GM23338 (cell line): Measurements from ENCODE around the gene ANKK1. TPM values are rescaled to one million over a fixed set of nuclear protein-coding genes. Genes with fewer than 3 reads are reported as not detected.

Source experiments
- ATAC-seq: fragments of 200-7000 bp; cut with Tn5 transposase; 3 replicates; pipeline ENCODE4 v1.9.1; 2020
- DNase-seq: peaks from one replicate; pipeline ENCODE4 v3.0.0-alpha.2; 2015; ENCODE audit warnings: low spot score
- H2AFZ ChIP-seq: fragments of 200-600 bp; sonication (generic); 2 replicates; pipeline ENCODE4 v1.8.0; 2016; ENCODE audit warnings: antibody characterized with exemption, mild to moderate bottlenecking, moderate library complexity
- H3F3A ChIP-seq: fragments of 200-600 bp; sonication (generic); replicated peaks from 2 replicates; pipeline ENCODE4 v1.8.0; 2017; ENCODE audit warnings: antibody characterized with exemption, mixed run types, low read depth
- H3K27ac ChIP-seq: fragments of 200-600 bp; sonication (generic); 2 replicates; pipeline ENCODE4 v1.6.1; 2016; ENCODE audit warnings: low read depth
- H3K27me3 ChIP-seq: fragments of 200-600 bp; sonication (generic); 2 replicates; pipeline ENCODE4 v1.8.0; 2016; ENCODE audit warnings: mild to moderate bottlenecking, mixed run types, moderate library complexity; ENCODE audit not compliant: insufficient read depth
- H3K36me3 ChIP-seq: fragments of 200-600 bp; sonication (generic); 2 replicates; pipeline ENCODE4 v1.8.0; 2016; ENCODE audit warnings: mild to moderate bottlenecking; ENCODE audit not compliant: insufficient read depth
- H3K4me1 ChIP-seq: fragments of 200-600 bp; sonication (generic); 2 replicates; pipeline ENCODE4 v1.8.0; 2016; ENCODE audit warnings: mild to moderate bottlenecking, moderate library complexity; ENCODE audit not compliant: insufficient read depth
- H3K4me2 ChIP-seq: fragments of 200-600 bp; sonication (generic); 2 replicates; pipeline ENCODE4 v1.7.1; 2017; ENCODE audit warnings: mixed run types
- H3K4me3 ChIP-seq: fragments of 200-600 bp; sonication (generic); 2 replicates; pipeline ENCODE4 v1.6.1; 2016; ENCODE audit warnings: mixed run types
- H3K79me2 ChIP-seq: fragments of 200-600 bp; sonication (generic); replicated peaks from 2 replicates; pipeline ENCODE4 v1.8.0; 2017; ENCODE audit warnings: mild to moderate bottlenecking; ENCODE audit not compliant: insufficient read depth
- H3K9me2 ChIP-seq: fragments of 200-600 bp; sonication (generic); 2 replicates; pipeline ENCODE4 v1.8.0; 2017; ENCODE audit not compliant: insufficient read depth
- H4K20me1 ChIP-seq: fragments of 200-600 bp; sonication (generic); replicated peaks from 2 replicates; pipeline ENCODE4 v1.8.0; 2017; ENCODE audit warnings: mild to moderate bottlenecking; ENCODE audit not compliant: insufficient read depth
- H3K27ac Mint-ChIP-seq: 2 replicates; pipeline ENCODE4 v1.8.0; 2020; ENCODE audit warnings: inconsistent platforms, mild to moderate bottlenecking, moderate library complexity, mixed read lengths
- H3K27me3 Mint-ChIP-seq: 3 replicates; pipeline ENCODE4 v1.8.0; 2022; ENCODE audit warnings: low read depth, mild to moderate bottlenecking, moderate library complexity, mixed read lengths, inconsistent platforms; ENCODE audit not compliant: insufficient read depth, poor library complexity
- H3K36me3 Mint-ChIP-seq: 3 replicates; pipeline ENCODE4 v1.8.0; 2021; ENCODE audit warnings: low read depth, mild to moderate bottlenecking, inconsistent platforms, moderate library complexity, mixed read lengths
- H3K4me1 Mint-ChIP-seq: 3 replicates; pipeline ENCODE4 v1.8.0; 2020; ENCODE audit warnings: mild to moderate bottlenecking, inconsistent platforms, mixed read lengths
- H3K4me3 Mint-ChIP-seq: 3 replicates; pipeline ENCODE4 v1.8.0; 2021; ENCODE audit warnings: moderate library complexity, mild to moderate bottlenecking, inconsistent platforms, mixed read lengths
- H3K9me3 Mint-ChIP-seq: 3 replicates; pipeline ENCODE4 v1.8.0; 2020; ENCODE audit warnings: moderate library complexity, mild to moderate bottlenecking, inconsistent platforms, mixed read lengths
- CREB1 ChIP-seq: fragments of 250-450 bp; sonication (Bioruptor Pico); IDR thresholded peaks from 2 replicates; pipeline ENCODE4 v1.5.0; 2020; ENCODE audit warnings: low read depth, mild to moderate bottlenecking, moderate library complexity
- CTCF ChIP-seq, 2 experiments: fragments of 200-600 bp in 1 of 2; sonication (generic) in 1 of 2; conservative IDR thresholded peaks; 2 replicates each; pipeline versions ENCODE4 v1.5.1 to v1.6.1; 2016 to 2017; ENCODE audit warnings: antibody characterized with exemption in 2 of 2, low read depth in 2 of 2, mild to moderate bottlenecking in 2 of 2, moderate library complexity in 1 of 2
- ETS1 ChIP-seq: IDR thresholded peaks from 2 replicates; pipeline ENCODE4 v1.6.1; 2016; ENCODE audit warnings: antibody characterized with exemption
- EZH2 ChIP-seq: fragments of 200-600 bp; sonication (generic); IDR thresholded peaks from one replicate; pipeline ENCODE4 v1.8.0; 2017; ENCODE audit warnings: antibody characterized with exemption, mild to moderate bottlenecking, low read depth; ENCODE audit not compliant: unreplicated experiment
- POLR2AphosphoS5 ChIP-seq: IDR thresholded peaks from 2 replicates; pipeline ENCODE4 v1.6.1; 2016; ENCODE audit warnings: antibody characterized with exemption, low read depth
- REST ChIP-seq: IDR thresholded peaks from one replicate; pipeline ENCODE4 v1.6.1; 2018; ENCODE audit warnings: antibody characterized with exemption; ENCODE audit not compliant: unreplicated experiment
- STAT1 ChIP-seq: IDR thresholded peaks from one replicate; pipeline ENCODE4 v1.6.1; 2016; ENCODE audit warnings: antibody characterized with exemption; ENCODE audit not compliant: unreplicated experiment
- ZNF331 ChIP-seq: fragments of 250-450 bp; sonication (Bioruptor Pico); IDR thresholded peaks from 2 replicates; pipeline ENCODE4 v1.5.0; 2020; ENCODE audit warnings: low read depth, mild to moderate bottlenecking, moderate library complexity
- polyA plus RNA-seq: library from polyadenylated mRNA; unstranded; fragments of >200 nt; fragmentation: Nextera tagmentation; extraction: Ambion mirVana; gene quantifications from 2 replicates; pipeline ENCODE4 v1.2.1, GENCODE V29; 2016
- total RNA-seq: library from RNA; depleted of rRNA; stranded (reverse); fragments of >200 nt; shearing (Covaris generic); gene quantifications from 2 replicates; pipeline ENCODE4 v1.2.3, GENCODE V29; 2014

The ANKK1 gene
- total and polyA plus RNA-seq, 2 experiments from 2014 or later, result 0.08 to 0.14 TPM

GRCh38 chr11:113385749-113386148, 1.8 kb upstream of the ANKK1 start:
- Histone ChIP-seq H2AFZ (no peak overlapping the region), H3K27me3 (0 out of 2 replicates have a peak, but pooled peaks cover 5% of the 10 kb centered on the region), H4K20me1 (no peaks in the 10 kb centered on the region), H3K4me2 (no peak overlapping the region), H3K4me3 (no peak overlapping the region), H3K4me1 (peaks cover 6% of the 10 kb centered on the region; the same call in 1 of the 2 replicates), H3K79me2 (no peaks in the 10 kb centered on the region), H3K27ac (no peak overlapping the region), H3K9me2 (peaks cover 9% of the 10 kb centered on the region; the same call in 1 of the 2 replicates), H3K36me3 (no peaks in the 10 kb centered on the region), H3F3A (no peaks in the 10 kb centered on the region)
- Mint-ChIP-seq H3K9me3 (no peaks in the 10 kb centered on the region), H3K4me1 (peaks cover 3% of the 10 kb centered on the region; the same call in 2 of the 3 replicates), H3K27me3 (peaks cover 3% of the 10 kb centered on the region), H3K27ac (no peak overlapping the region), H3K36me3 (no peaks in the 10 kb centered on the region), H3K4me3 (no peak overlapping the region)
- no peak for TF ChIP-seq STAT1
- TF ChIP-seq ETS1, result no peak
- no peak for TF ChIP-seq CTCF (conservative IDR thresholded peaks at IDR 0.05; ENCODE audit: low read depth in 2 of 2)
- TF ChIP-seq EZH2, result no peak
- TF ChIP-seq ZNF331 (CRISPR knock-in tag), result no peak
- ATAC-seq, result no peak
- DNase-seq, result no peak

- Histone ChIP-seq H3K36me3 (no peaks in the 10 kb centered on the region), H3K4me2 (peak overlapping the region; percentile 84), H3K4me1 (peaks cover 6% of the 10 kb centered on the region; the same call in 1 of the 2 replicates), H3K9me2 (peaks cover 13% of the 10 kb centered on the region; the same call in 1 of the 2 replicates), H3K27me3 (0 out of 2 replicates have a peak, but pooled peaks cover 5% of the 10 kb centered on the region), H3K79me2 (no peaks in the 10 kb centered on the region), H3K27ac (no peak overlapping the region), H4K20me1 (no peaks in the 10 kb centered on the region), H3F3A (no peaks in the 10 kb centered on the region), H2AFZ (peak overlapping the region; percentile 99), H3K4me3 (no peak overlapping the region; the same call in 1 of the 2 replicates)
- Mint-ChIP-seq H3K36me3 (no peaks in the 10 kb centered on the region), H3K27ac (no peak overlapping the region), H3K4me3 (peak overlapping the region; percentile 51), H3K9me3 (no peaks in the 10 kb centered on the region), H3K4me1 (peaks cover 3% of the 10 kb centered on the region; the same call in 2 of the 3 replicates), H3K27me3 (peaks cover 3% of the 10 kb centered on the region)
- ATAC-seq, result peak; percentile 27
- DNase-seq, result no peak
- TF ChIP-seq ZNF331 (CRISPR knock-in tag), result no peak
- TF ChIP-seq CREB1 (CRISPR knock-in tag), result no peak
- no peak for TF ChIP-seq ETS1
- TF ChIP-seq POLR2AphosphoS5, result no peak
- TF ChIP-seq STAT1, result no peak
- no peak for TF ChIP-seq REST
Measured at GRCh38 chr11:113386866-113387265, 713 bp upstream of the ANKK1 start.
